ENCODE measurements around the gene ASTN2. TPM values are rescaled to one million over a fixed set of nuclear protein-coding genes. Genes with fewer than 3 reads are reported as not detected.

The ASTN2 gene
- total and polyA plus RNA-seq, 9 donors: 1.8 to 6.4 (median 3.2) TPM

DNA sequence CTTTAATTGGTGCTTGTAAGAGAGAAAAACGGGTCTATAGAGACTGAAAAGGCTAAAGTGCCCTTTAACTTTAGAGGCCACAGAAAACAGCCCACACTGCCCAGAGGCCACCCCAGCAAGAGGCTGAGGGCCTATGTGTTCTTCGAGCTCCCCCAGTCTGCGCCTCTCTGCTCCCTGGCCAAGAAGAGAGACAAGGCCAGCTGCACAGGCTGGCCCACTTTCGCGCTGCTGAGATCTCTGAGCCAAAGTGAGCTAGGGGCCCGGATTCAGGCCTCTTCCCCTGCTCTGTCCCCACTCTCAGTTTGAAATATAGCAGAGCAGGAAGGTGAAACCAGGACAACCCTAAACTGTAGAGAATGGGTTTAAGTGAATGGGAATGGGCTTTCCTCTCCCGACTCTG lies 859.7 kb downstream of the ASTN2 start:
- intact Hi-C loops (cut with DNase I): no loop called here
- Histone ChIP-seq H3K9me3 (no peaks in the 10 kb centered on the region), H3K27ac (no peak overlapping the region), H3K27me3 (no peaks in the 10 kb centered on the region), H3K4me3 (no peak overlapping the region), H3K36me3 (no peaks in the 10 kb centered on the region), H3K4me1 (ENCODE audit: insufficient read depth) (peaks cover 3% of the 10 kb centered on the region)
- TF ChIP-seq, protein P1, sequence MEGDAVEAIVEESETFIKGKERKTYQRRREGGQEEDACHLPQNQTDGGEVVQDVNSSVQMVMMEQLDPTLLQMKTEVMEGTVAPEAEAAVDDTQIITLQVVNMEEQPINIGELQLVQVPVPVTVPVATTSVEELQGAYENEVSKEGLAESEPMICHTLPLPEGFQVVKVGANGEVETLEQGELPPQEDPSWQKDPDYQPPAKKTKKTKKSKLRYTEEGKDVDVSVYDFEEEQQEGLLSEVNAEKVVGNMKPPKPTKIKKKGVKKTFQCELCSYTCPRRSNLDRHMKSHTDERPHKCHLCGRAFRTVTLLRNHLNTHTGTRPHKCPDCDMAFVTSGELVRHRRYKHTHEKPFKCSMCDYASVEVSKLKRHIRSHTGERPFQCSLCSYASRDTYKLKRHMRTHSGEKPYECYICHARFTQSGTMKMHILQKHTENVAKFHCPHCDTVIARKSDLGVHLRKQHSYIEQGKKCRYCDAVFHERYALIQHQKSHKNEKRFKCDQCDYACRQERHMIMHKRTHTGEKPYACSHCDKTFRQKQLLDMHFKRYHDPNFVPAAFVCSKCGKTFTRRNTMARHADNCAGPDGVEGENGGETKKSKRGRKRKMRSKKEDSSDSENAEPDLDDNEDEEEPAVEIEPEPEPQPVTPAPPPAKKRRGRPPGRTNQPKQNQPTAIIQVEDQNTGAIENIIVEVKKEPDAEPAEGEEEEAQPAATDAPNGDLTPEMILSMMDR (IDR thresholded peaks at IDR 0.05): no peak
- no peak for TF ChIP-seq POLR2A (IDR thresholded peaks at IDR 0.05)
- TF ChIP-seq EP300 (IDR thresholded peaks at IDR 0.05): no peak
- DNase-seq: peak in 3 of 5 donors; percentile 21 to 66 (median 33)
- WGBS, 3 donors: 73 to 82% (median 81%) methylated on average over 7 of the region's 7 CpGs

DNA sequence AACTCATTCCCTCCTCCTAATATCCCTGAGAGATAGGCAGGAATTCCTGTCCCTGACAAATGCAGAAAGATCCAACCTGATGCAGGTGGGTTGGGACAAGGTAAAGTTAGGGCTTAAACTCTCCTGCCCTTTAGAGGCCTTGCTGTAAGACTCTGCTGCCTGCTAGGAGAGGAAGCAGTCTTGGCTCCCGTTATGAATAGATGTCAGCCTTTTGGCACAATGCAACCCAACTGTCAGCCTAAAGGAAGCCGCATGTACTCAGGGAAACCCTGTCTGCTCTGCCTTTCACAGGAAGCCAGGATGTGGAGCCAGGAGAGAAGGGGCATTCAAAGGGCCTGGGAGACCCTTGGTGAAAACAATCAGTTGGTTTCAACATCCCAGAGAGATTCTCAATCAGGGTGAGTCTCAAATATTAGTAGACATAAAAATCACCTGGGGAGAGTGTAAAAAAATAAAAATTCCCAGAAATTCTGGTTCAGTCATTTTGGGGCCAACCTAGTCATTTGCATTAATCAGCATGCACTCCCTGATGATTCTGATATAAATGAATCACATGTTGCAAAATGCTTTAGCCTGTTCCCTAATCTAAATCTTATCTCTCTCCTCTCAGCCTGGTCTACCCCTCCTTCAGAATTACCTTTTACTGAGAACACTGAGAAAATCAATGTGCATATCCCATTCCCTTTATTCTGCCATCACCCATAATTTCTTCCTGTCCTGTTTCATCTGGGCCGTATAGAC lies 864.0 kb downstream of the ASTN2 start:
- intact Hi-C loops (cut with DNase I): no loop called here
- Histone ChIP-seq H3K9me3 (no peaks in the 10 kb centered on the region), H3K4me3 (no peak overlapping the region), H3K27ac (peak overlapping the region in 1 of 2 donors; percentile 17), H3K36me3 (no peaks in the 10 kb centered on the region), H3K27me3 (no peaks in the 10 kb centered on the region), H3K4me1 (ENCODE audit: insufficient read depth) (peaks cover 5% of the 10 kb centered on the region)
- TF ChIP-seq, protein P1 (IDR thresholded peaks at IDR 0.05): no peak
- no peak for TF ChIP-seq POLR2A (IDR thresholded peaks at IDR 0.05)
- TF ChIP-seq EP300 (IDR thresholded peaks at IDR 0.05): no peak
- peak in 1 of 5 donors; percentile 34 for DNase-seq
- 26 to 35% (median 33%) methylated on average over 3 of the region's 3 CpGs for WGBS, 3 donors

DNA sequence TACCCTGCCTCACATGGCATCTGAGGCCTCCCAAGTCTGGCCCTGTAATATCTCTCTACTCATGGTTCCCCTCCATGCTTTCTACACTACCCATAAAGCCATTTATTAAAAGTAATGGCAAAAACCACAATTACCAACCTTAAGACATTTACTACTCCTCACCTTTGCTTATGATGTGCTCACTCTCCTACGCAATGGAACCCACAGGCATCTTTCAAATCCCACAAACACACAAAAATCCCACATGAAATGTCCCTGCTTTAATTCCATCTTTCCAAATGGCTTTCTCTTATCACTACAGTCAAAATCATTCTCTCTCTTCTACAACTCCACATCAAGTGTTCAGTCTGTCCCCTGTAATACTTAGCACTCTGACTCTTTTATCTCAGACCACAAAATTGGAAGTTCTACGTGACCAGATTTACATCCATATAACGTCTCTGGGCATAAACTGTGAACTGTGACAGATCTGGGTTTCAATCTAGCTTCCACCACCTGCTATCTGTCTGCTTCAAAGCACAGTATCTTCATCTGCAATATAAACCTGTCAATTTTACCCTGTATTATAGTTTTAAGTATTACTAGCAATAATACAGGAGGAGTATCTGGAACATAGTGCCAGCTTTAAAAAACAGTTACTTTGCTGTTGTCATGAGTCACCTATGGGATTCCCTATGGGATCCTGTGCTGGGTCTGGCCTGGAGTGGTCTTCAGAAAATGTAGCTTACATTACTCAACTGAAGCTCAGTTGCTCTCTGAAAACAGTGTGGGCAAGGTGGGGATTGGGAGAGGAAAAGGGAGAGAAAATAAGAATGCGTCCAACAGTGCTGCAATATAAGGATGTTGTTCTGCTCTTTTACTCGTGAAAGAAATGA lies 864.8 kb downstream of the ASTN2 start:
- Histone ChIP-seq H3K4me3 (no peak overlapping the region), H3K9me3 (no peaks in the 10 kb centered on the region), H3K4me1 (ENCODE audit: insufficient read depth) (peaks cover 5% of the 10 kb centered on the region), H3K27me3 (no peaks in the 10 kb centered on the region), H3K36me3 (no peaks in the 10 kb centered on the region), H3K27ac (peak overlapping the region in 1 of 2 donors; percentile 17)
- DNase-seq: no peak
- TF ChIP-seq POLR2A (IDR thresholded peaks at IDR 0.05) (no peak), EP300 (IDR thresholded peaks at IDR 0.05) (no peak)
- TF ChIP-seq, protein P1 (IDR thresholded peaks at IDR 0.05): no peak
- WGBS, 3 donors: 63 to 75% (median 73%) methylated on average over 5 of the region's 5 CpGs
- intact Hi-C loops (cut with DNase I): no loop called here

DNA sequence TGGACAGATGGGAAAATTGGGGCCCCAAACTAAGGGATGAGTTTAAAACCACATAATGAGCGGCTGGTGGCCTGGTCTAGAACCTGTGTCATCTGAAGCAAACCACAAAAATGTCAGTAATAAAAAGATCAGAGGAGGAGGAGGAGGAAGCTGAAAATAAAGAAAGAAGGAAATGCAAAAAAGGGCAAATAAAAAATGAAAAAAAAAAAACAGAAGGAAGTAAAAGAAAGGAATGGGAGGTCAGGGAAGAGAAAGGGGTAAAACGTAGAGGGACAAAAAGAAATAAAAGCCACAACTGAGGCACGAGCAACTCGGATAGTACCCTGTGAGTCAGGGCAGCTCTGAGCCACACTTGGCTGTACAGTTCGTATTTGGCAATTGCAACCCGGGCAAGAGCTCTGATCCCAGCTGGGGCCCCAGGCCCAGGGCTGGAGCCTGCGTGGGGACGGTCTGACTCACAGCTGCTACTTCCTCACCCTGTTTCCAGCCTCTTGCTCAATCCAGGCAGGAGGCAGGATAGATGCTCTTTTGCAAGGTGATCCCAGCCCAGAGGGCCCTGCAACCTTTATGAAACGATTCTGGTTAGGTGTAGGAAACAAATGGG lies 865.7 kb downstream of the ASTN2 start:
- TF ChIP-seq EP300 (IDR thresholded peaks at IDR 0.05): no peak
- TF ChIP-seq, protein P1 (IDR thresholded peaks at IDR 0.05): no peak
- no peak for TF ChIP-seq POLR2A (IDR thresholded peaks at IDR 0.05)
- H3K4me1 ChIP-seq (ENCODE audit: insufficient read depth): peaks cover 5% of the 10 kb centered on the region
- no peak overlapping the region for H3K27ac ChIP-seq
- H3K9me3 ChIP-seq: no peaks in the 10 kb centered on the region
- no peaks in the 10 kb centered on the region for H3K27me3 ChIP-seq
- intact Hi-C loops (cut with DNase I): no loop called here
- peak; percentile 64 to 84 (median 81) for DNase-seq
- 35 to 53% (median 36%) methylated on average over 9 of the region's 9 CpGs for WGBS, 3 donors
- H3K36me3 ChIP-seq: no peaks in the 10 kb centered on the region
- H3K4me3 ChIP-seq: no peak overlapping the region
